ENCODE data around the gene OOSP2.
"Not testable (repeated sequence)": the region's sequence is repeated elsewhere in the genome, so short reads cannot be mapped to it uniquely, and the experiment has no call there.

The OOSP2 gene
- 0 reads per million in 2 experiments for total RNA-seq

DNA sequence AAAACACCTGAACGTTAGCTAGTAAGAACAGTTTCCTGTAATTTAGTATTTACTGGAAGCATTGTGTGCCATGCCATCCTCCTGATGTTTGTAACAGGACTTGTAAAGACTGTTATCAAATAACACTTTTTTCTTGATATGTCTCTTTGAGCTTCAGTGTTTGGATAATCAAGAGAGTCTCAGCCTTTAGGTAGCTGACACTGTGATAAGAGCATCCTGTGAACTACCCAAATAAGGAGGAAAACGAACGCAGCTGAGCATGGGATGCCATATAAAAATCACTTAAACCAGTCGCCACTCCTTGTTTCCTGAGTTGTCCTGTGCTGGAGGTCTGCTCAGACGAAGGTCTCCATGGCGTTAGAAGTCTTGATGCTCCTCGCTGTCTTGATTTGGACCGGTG lies at the start of gene OOSP2:
Gene OOSP2 (plus strand): TSS at position 301 of the 400 bp plus-strand sequence. CDS start 51 bp downstream, at position 352.
- no peak for DNase-seq (ENCODE audit: low read depth)

DNA sequence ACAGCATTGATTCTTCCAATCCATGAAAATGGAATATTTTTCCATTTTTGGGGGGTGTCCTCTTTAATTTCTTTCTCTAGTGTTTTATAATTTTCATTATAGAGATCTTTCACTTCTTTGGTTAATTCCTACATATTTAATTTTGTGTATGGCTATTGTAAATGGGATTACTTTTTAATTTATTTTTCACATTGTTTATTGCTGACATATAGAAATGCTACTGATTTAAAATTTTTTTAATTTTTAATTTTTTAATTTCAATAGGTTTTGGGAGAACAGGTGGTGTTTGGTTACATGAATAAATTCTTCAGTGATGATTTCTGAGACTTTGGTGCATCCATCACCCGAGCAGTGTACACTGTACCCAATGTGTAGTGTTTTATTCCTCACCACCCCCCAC lies 49.8 kb upstream of the OOSP2 start:
- DNase-seq (ENCODE audit: low read depth): no peak

GRCh38 chr11:59992425-59992824 lies 47.8 kb upstream of the OOSP2 start:
- DNase-seq (ENCODE audit: low read depth): no peak

GRCh38 chr11:59997800-59998199 lies 42.4 kb upstream of the OOSP2 start:
- DNase-seq (ENCODE audit: low read depth): no peak

DNA sequence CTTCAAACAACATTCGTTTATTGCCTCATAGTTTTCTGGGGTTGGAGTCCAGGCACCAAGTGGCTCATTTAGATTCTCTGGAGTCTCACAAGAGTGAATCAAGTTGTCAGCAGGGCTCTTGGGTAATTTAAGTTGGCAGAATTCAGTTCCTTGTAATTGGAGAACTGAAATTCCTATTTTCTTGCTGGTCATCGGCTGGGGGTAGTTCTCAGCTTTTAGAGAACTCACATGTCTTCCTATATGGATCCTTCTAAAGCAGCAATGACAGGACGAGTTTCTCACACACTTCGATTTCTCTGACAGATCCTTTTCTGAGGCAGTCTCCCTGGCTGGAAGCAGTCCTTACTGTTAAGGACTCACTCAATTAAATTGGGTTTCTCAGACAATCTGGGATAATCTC lies 40.5 kb upstream of the OOSP2 start:
- no peak for DNase-seq (ENCODE audit: low read depth)

DNA sequence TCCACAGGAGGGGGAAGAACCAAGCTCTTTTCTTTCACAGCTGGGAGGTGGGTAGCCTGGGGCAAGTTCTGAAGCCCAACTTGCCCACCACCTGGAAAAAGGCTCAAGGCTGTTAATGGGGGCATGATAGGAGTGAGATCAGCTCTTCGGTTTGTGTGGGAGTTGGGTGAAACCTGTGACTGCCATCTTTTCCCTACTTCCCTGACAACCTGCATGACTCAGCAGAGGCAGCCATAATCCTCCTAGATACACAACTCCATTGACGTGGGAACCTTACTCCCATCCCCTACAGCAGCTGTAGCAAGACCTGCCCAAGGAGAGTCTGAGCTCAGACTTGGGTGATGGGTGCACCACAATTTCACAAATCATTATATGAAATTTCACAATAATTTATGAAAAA lies 36.5 kb upstream of the OOSP2 start:
- no peak for DNase-seq (ENCODE audit: low read depth)

DNA sequence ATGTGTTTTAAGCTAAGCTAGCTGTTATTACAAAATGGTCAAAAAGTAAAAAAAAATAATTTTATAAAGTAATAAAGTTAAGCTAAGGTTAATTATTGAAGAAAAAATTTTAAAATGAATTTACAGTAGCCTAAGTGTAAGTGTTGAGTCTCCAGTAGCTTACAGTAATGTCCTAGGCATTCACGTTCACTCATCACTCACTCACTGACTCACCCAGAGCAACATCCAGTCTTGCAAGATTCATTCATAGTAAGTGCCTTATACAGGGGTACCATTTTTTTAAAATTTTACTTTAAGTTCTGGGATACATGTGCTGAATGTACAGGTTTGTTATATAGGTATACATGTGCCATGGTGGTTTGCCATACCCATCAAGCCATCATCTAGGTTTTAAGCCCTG lies 34.8 kb upstream of the OOSP2 start:
- no peak for DNase-seq (ENCODE audit: low read depth)

- DNase-seq (ENCODE audit: low read depth): no peak
These were observed 23.3 kb upstream of the OOSP2 start, which contains the start of gene OOSP4B for GRCh38 chr11:60016881-60017280. OOSP4B (plus strand) TSS chr11:60017181.

DNA sequence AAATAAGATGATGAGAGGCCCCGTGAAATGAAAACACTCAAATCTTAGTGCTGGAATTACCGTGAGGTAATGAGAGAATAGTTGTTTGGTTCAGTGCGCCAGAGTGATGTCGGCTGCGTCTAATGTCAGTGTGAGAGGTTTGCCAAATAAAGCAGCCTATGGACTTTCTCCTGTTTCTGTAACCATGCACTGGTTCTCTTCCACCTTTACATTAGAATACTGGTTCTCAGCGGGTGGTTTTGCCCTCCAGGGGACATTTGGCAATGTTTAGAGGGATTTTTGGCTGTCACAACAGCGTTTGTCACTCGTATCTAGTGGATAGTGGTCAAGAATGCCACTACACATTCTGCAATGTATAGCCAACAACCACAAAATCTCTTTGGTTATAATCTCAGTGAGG lies 22.2 kb upstream of the OOSP2 start:
- DNase-seq (ENCODE audit: low read depth): no peak

- not testable (repeated sequence) for DNase-seq (ENCODE audit: low read depth)
These were observed 19.8 kb upstream of the OOSP2 start for GRCh38 chr11:60020376-60020775.

- DNase-seq (ENCODE audit: low read depth): no peak
These were observed 11.1 kb upstream of the OOSP2 start for GRCh38 chr11:60029015-60029632.

DNA sequence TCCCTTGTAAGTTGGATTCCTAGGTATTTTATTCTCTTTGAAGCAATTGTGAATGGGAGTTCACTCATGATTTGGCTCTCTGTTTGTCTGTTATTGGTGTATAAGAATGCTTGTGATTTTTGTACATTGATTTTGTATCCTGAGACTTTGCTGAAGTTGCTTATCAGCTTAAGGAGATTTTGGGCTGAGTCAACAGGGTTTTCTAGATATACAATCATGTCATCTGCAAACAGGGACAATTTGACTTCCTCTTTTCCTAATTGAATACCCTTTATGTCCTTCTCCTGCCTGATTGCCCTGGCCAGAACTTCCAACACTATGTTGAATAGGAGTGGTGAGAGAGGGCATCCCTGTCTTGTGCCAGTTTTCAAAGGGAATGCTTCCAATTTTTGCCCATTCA lies 10.2 kb downstream of the OOSP2 start:
- DNase-seq (ENCODE audit: low read depth): not testable (repeated sequence)

DNA sequence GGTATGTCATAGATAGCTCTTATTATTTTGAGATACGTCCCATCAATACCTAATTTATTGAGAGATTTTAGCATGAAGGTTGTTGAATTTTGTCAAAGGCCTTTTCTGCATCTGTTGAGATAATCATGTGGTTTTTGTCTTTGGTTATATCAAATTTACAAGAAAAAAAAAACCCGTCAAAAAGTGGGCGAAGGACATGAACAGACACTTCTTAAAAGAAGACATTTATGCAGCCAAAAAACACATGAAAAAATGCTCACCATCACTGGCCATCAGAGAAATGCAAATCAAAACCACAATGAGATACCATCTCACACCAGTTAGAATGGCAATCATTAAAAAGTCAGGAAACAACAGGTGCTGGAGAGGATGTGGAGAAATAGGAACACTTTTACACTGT lies 10.6 kb downstream of the OOSP2 start:
- DNase-seq (ENCODE audit: low read depth): not testable (repeated sequence)

DNA sequence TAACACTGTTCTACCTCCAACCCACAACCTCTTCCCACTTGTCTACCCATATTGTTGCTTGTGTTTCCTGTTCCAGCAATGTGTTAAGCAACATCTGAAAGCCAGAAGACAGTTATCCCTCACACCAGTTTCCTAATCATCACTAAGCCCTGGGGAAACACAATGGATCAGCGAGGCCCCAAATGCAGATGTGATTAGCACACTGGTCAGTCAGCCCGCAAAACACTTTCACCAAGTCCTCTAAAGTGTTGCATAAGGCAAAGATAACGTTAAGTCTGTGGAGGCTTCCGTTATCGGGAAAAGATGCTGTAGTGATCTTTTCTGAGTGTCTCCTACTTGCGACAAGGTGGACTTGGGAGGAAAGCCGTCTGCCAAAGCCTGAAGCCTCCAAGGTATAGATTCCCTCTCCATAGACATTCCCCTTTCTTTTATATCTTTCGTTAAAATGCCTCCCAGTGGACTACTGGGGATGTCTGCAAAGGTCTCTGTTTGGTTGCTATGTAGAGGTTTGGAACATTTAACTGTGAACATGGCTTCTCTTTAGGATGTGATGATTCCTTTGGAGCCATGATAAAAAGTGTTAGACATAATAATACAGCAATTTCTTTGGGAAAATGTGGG lies 16.2 kb downstream of the OOSP2 start, which contains the start of gene MS4A3:
Gene MS4A3 (plus strand): TSS at position 317 of the 621 bp plus-strand sequence. CDS start 4,496 bp downstream, outside the sequence.
- DNase-seq (ENCODE audit: low read depth): no peak

DNA sequence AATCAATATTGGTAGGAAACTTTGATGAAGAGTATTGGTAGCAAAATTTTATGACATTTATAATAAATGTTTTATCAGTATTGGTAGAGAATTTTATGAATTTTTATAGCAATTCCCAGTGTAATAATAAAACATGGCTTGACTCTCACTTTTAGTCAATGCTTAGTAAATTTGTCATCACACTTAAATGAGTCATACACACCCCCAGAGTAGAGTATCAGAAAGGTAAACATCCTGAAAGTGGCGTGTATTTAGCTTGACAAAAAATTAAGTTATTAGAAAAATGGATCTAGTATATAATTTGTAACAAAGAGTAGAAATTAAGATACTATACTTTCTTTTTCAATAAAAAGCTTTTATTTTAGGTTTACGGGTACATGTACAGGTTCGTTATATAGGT lies 18.8 kb downstream of the OOSP2 start:
- DNase-seq (ENCODE audit: low read depth): no peak

- no peak for DNase-seq (ENCODE audit: low read depth)
These were observed 19.5 kb downstream of the OOSP2 start for GRCh38 chr11:60059521-60060240.

GRCh38 chr11:60064111-60064510 lies 23.9 kb downstream of the OOSP2 start:
- DNase-seq (ENCODE audit: low read depth): no peak

- no peak for DNase-seq (ENCODE audit: low read depth)
These were observed 25.6 kb downstream of the OOSP2 start for GRCh38 chr11:60065801-60066200.

- no peak for DNase-seq (ENCODE audit: low read depth)
These were observed 29.2 kb downstream of the OOSP2 start for GRCh38 chr11:60069450-60069849.

DNA sequence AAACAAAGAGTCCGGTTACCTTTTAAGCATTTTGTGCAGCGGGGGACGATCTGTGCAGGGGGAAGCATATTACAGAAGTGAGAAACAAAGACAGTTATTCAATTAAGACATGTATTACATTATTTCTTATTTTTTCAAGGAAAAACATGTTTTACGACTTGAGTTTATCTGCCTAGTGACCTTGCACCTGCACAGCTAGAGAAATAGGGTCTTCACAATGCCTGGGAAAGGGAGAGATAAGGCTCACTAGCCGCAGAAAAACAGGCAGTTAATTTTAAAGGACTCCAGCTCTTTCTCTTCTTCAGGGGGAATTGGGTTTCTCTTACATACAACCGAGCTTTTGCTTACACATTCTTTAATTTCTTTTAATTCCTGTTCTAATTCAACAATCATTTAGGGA lies 31.4 kb downstream of the OOSP2 start:
- not testable (repeated sequence) for DNase-seq (ENCODE audit: low read depth)

GRCh38 chr11:60077216-60077817 lies 37.1 kb downstream of the OOSP2 start:
- DNase-seq (ENCODE audit: low read depth): no peak

GRCh38 chr11:60077981-60078380 lies 37.8 kb downstream of the OOSP2 start:
- DNase-seq (ENCODE audit: low read depth): no peak

- no peak for DNase-seq (ENCODE audit: low read depth)
These were observed 38.5 kb downstream of the OOSP2 start for GRCh38 chr11:60078745-60079144.
